Fibroblast of upper back skin (primary cell): ENCODE data around the gene CHTF8.
"Not testable (repeated sequence)": the region's sequence is repeated elsewhere in the genome, so short reads cannot be mapped to it uniquely, and the experiment has no call there.

ENCODE experiments used
- DNase-seq: peaks from one replicate; pipeline ENCODE4 v3.0.0-alpha.2; 2013

Gene CHTF8

GRCh38 chr16:69138608-69139007, 6.2 kb upstream of the CHTF8 start:
- DNase-seq, result no peak

- no peak for DNase-seq
Measured at GRCh38 chr16:69133373-69133954, 1.1 kb upstream of the CHTF8 start.

GRCh38 chr16:69131839-69132423, 457 bp downstream of the CHTF8 start:
- peak; percentile 85 for DNase-seq

- peak; percentile 43 for DNase-seq
Measured at GRCh38 chr16:69131167-69131838, 1.1 kb downstream of the CHTF8 start.

- no peak for DNase-seq
Measured at GRCh38 chr16:69130461-69130860, 1.9 kb downstream of the CHTF8 start.

GRCh38 chr16:69127966-69128510, 4.3 kb downstream of the CHTF8 start:
- DNase-seq, result no peak

GRCh38 chr16:69126801-69127200, 5.6 kb downstream of the CHTF8 start:
- not testable (repeated sequence) for DNase-seq

- no peak for DNase-seq
Measured at GRCh38 chr16:69126221-69126620, 6.2 kb downstream of the CHTF8 start.

- not testable (repeated sequence) for DNase-seq
Measured at GRCh38 chr16:69124961-69125360, 7.4 kb downstream of the CHTF8 start.

- not testable (repeated sequence) for DNase-seq
Measured at GRCh38 chr16:69124406-69124805, 8.0 kb downstream of the CHTF8 start.

- peak; percentile 78 for DNase-seq
Measured at GRCh38 chr16:69123910-69124309, 8.5 kb downstream of the CHTF8 start.

- DNase-seq, result no peak
Measured at GRCh38 chr16:69120096-69120664, 12.2 kb downstream of the CHTF8 start.

GRCh38 chr16:69119536-69119935, 12.9 kb downstream of the CHTF8 start:
- DNase-seq, result no peak

GRCh38 chr16:69118994-69119393, 13.4 kb downstream of the CHTF8 start:
- no peak for DNase-seq

- no peak for DNase-seq
Measured at GRCh38 chr16:69118468-69118867, 13.9 kb downstream of the CHTF8 start.

GRCh38 chr16:69116906-69117305, 15.5 kb downstream of the CHTF8 start:
- DNase-seq, result no peak

GRCh38 chr16:69116256-69116875, 16.0 kb downstream of the CHTF8 start:
- DNase-seq, result no peak

GRCh38 chr16:69115837-69116236, 16.6 kb downstream of the CHTF8 start:
- DNase-seq, result no peak

GRCh38 chr16:69115361-69115760, 17.0 kb downstream of the CHTF8 start:
- no peak for DNase-seq

- DNase-seq, result no peak
Measured at GRCh38 chr16:69114976-69115355, 17.4 kb downstream of the CHTF8 start.

- DNase-seq, result no peak
Measured at GRCh38 chr16:69114346-69114975, 17.9 kb downstream of the CHTF8 start.

GRCh38 chr16:69113216-69113615, 19.2 kb downstream of the CHTF8 start:
- no peak for DNase-seq
